C1 segment of cervical spinal cord (tissue), 14 donors: ENCODE data around the gene REV1.
"Not testable (repeated sequence)": the region's sequence is repeated elsewhere in the genome, so short reads cannot be mapped to it uniquely, and the experiment has no call there.

Experiments used
- DNase-seq, 14 donors: peaks; one replicate each; lab custom pipeline; 2025; lab: John Stamatoyannopoulos, UW

The REV1 gene

DNA sequence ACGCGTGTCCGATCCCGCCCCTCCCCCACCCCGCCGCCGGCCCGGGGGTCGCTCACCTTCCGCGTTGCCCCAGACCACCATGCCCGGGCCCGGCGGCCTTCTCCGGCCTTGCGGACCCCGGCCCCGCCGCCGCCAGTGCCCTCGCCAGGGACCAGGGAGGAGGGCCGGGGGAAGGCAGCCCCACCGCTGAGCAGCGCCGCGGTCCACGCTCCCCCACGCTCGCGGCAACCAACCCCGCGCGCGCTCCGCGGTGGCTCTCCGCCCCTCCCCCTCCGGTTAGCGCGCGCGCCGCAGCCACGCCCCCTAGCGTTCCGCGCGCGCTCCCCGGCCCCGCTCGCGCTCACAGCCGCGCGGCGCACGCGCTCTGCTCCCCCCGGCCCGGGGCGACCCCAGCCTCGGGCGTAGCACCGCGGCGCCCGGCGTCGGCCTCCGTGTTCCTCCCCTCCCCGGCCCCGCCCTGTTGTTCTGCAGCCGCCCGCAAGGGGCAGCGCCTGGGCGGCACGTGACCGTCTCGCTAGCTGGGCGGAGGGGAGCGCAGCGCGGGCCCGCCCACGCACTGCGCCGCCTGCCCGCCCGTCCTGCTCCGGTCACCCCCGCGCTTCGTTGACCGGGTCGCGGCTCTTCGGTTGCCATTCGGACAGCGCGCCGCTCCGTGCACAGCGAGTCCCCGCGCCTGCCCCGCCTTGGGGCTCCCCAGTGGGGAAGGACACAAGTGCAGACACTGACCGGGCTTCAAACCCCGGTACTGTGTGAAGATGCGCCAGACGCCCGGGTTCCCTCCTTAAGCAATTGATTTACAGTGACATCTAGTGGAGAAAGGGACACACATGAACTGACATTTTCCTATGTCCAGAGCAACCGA is at the start of gene REV1:
TSS of gene REV1 (minus strand) at position 257 of the 862 bp plus-strand sequence. CDS start 25,042 bp downstream, outside the sequence.
- DNase-seq: peak; percentile 55 to 98 (median 92)

DNA sequence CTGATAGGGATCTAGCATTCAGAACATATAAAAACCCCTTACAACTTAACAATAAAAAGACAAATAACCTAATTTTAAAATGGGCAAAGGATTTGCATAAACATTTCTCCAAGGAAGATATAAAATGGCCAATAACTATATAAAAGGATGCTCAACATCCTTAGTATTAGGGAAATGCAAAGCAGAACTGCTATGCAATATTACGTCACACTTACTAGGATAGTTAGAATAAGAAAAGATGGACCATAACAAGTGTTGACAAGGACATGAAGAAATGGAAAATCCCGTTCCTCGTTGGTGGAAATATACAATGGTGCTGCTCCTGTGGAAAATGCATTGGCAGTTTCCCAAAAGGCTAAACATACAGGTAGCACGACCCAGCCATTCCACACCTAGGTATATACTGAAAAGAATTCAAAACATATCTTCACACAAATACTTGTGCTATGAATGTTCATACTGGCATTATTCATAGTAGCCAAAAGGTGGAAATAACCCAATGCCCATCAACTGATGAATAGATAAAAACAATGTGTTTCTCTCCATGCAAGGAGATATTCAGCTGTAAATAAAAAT is 48.2 kb upstream of the REV1 start:
- DNase-seq: no peak

DNA sequence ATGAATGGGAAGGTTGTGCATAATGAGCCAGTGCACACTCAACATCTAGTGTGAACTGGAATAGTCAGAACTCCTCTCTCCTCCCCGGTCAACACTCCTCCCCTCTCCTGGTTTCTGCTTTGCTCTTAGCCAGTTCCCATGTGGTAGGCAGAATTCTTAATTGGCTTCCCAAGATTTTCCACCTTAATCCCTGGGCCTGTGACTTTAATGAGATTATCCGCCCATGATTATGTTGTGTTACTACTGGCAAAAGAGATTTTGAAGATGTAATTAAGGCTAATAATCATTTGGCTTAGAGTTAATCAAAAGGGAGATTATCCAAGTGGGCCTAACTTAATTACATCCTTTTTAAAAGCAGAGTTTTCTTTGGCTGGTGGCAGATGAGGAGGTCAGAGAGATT is 34.2 kb upstream of the REV1 start:
- no peak for DNase-seq

GRCh38 chr2:99522157-99522556 is 32.3 kb upstream of the REV1 start:
- DNase-seq: no peak

- no peak for DNase-seq
These were observed 31.0 kb upstream of the REV1 start for GRCh38 chr2:99520813-99521212.

DNA sequence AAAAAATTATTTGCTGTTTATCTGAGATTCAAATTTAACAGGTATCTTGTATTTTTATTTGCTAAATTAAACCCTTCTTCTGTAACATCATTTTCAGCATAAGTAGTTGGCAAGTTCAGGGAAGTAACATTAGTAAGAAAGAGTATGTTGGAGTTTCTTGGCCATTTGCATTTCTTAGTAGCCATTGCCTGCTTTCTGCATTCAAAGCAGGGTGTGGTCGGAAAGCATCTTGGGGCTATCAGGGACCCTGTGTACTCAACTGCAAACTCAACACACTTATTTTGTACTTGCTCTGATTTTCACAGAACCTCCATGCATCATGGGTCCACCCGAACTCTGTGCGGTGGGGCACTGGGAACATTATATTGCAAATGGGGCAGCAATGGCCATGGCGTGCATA is 30.4 kb upstream of the REV1 start:
- no peak for DNase-seq

GRCh38 chr2:99514357-99514756 is 24.5 kb upstream of the REV1 start:
- DNase-seq: no peak

DNA sequence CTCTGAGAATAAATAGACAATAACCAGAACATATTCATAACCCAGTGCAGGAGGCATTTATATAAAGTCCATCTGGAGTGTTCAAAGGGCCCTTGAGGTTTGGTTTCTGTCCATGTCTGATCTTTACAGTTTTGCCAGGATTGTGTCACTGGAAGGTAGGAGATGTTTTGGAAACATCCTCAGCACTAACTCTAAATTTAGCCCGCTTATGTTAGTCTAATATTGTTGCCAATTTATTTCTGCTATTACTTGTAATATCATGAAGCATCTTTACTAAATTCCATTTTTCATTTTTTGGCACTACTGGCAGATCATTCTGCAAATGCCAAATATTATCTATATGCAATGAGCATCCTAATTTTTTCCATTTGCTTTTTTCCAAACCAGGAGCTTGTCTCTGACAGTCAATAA is 22.4 kb upstream of the REV1 start:
- peak in 1 of 14 donors; percentile 97 for DNase-seq

- no peak for DNase-seq
These were observed 19.6 kb upstream of the REV1 start for GRCh38 chr2:99509387-99509786.

DNA sequence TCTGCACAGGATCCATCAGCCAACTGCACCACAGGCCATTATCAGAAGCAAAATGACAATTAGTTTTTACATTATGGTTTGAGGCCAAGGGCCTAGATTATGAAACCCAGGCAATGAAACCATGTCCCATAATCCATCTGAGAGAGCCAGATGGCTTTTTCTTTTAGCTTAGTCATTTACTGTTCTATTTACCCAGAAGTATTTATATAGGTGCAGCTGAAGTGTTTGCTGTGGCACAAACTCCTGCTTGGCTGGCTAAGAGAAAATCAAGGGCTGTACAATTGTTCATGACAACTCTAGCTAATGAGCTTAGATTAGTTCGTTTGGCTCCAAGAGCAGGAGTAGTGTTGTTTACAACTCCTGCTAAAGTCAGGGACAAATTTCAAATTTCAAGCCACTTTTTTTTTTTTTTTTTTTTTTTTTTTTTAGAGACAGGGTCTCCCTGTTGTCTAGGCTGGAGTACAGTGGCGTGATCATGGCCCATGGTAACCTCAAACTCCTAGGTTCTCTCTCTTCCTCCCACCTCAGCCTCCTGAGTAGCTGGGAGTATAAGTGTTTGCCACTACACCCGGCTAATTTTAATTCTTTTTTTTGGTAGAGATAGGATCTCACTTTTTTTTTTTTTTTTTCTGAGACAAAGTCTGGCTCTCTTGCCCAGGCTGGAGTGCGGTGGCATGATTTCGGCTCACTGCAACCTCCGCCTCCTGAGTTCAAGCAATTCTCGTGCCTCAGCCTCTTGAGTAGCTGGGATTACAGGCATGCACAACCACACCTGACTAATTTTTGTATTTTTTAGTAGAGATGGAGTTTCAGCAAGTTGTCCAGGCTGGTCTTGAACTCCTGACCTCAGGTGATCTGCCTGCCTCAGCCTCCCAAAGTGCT is 18.4 kb upstream of the REV1 start:
- DNase-seq: peak in 1 of 14 donors; percentile 17

DNA sequence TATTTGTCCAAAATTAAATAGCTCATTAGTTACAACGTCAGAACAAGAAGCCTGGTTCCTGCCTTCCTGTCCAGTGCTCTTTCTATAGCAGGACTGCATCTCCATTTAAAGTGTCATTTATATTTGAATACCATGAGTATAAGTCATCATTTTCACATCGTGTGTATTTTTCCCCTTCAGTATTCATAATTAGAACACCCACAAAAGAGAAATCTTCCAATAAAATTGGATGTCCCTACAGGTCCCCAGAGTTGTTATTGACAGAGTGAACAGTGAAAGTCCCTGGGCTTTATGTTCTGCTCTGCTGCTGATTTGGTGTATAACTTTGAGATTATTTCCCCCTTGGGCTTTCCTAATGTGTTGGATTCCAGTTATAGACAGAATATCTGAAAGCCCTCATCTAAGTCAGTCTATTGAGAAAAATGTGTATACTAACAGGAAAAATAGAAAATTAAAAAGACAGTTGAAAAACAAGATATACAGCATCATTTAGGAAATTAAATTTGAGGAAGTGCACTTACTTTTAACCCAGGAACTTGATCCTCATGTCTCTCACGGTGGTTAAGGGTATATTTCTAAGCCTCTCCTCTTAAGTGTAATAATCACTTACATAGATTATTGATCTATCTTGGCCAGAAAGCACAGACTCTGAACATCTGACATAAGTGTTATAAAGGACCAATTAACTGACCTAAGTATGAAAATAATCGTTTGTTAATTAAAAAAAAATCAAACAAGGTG is 15.2 kb upstream of the REV1 start:
- DNase-seq: no peak

DNA sequence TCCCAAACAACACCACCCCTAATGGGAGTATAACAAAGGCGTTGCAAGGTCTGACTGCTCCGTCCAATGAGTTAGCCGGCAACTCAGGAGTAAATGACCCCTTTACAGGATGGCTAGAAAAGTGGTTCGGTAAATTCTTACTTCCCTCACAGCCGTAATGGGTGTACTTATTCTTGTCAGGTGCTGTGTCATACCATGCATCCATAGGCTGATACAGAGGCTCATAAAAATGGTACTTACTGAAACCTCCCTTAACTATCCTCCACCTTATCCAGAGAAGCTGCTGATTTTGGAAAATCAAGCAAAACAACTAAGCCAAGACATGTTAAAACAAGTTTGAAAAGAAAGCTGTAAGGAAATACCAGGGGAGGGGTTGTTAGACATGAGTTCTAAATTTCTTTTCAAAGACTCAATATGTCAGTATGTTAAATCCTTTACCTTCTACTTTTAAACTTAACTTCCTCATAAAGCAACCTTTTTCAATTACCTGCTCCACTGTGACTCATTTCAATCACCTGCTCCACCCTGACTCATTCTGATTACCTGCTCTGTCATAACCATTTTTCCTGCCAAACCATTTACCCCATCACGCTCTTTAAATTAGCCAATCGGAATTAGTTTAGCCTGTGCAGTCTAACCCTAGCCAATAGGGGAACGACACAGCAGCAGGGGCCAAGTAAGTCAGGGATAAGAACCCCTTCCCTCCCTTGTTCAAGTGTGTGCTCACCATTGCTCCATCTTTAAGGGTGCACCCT is 14.0 kb upstream of the REV1 start:
- not testable (repeated sequence) for DNase-seq

GRCh38 chr2:99496021-99496420 is 6.2 kb upstream of the REV1 start:
- no peak for DNase-seq

GRCh38 chr2:99495115-99495860 is 5.5 kb upstream of the REV1 start:
- DNase-seq: no peak

DNA sequence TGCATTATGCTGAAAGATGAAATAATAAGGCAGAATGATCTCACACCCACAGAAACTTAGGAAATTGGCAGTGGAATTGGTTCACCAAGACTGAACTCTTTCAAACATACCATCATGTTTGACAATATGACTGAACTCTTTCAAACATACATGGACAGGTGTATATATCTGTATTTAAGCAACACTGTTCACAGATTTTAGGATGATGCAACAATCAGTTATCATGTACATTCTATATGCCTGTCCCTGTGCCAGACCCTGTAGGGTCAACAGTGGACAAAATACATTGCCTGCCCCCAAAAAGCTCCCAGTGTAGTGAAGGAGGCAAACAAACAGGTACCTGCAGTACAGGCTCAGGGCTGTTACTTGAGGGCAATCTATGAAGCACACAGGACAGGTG is 2.9 kb upstream of the REV1 start:
- DNase-seq: no peak

DNA sequence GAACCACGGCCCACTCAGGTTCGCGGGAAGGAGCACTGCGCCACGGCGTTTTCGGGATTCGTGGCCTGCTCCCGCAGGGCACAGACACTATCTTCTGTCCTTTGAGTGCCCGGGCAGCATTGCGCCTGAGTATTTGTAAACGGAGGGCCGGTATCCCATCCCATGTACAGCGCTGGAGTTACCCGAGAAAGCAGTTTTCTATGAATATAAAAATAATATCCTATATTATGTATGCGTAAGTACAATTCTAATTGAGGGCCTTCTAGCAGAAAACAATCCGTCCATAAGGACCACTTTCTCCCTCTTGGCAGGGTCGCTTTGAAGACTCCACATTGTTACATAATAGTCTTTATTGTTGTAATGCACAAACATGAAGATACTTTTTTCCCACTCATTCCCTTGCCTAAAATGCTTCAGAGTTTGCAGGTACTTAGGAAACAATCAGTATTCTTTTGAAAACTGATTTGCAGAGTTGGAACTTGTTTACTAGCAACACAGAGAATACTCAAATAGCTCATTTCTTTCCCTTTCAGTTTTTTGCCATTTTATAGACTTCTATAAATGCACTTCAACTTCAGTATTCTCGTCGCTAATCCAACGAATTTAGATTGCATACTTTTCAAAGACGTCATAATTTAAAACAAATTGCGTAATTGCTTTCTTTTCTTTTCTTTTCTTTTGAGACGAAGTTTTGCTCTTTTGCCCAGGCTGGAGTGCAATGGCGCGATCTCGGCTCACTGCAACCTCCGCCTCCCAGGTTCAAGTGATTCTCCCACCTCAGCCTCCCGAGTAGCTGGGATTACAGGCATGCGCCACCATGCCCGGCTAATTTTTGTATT is 1.0 kb upstream of the REV1 start:
- DNase-seq: no peak

- DNase-seq: peak in 13 of 14 donors; percentile 10 to 87 (median 64)
These were observed 605 bp downstream of the REV1 start for GRCh38 chr2:99489063-99489760.

- peak in 1 of 14 donors; percentile 27 for DNase-seq
These were observed 1.2 kb downstream of the REV1 start for GRCh38 chr2:99488539-99489062.
